ENCODE results near the gene RAB12.

Gene RAB12

DNA sequence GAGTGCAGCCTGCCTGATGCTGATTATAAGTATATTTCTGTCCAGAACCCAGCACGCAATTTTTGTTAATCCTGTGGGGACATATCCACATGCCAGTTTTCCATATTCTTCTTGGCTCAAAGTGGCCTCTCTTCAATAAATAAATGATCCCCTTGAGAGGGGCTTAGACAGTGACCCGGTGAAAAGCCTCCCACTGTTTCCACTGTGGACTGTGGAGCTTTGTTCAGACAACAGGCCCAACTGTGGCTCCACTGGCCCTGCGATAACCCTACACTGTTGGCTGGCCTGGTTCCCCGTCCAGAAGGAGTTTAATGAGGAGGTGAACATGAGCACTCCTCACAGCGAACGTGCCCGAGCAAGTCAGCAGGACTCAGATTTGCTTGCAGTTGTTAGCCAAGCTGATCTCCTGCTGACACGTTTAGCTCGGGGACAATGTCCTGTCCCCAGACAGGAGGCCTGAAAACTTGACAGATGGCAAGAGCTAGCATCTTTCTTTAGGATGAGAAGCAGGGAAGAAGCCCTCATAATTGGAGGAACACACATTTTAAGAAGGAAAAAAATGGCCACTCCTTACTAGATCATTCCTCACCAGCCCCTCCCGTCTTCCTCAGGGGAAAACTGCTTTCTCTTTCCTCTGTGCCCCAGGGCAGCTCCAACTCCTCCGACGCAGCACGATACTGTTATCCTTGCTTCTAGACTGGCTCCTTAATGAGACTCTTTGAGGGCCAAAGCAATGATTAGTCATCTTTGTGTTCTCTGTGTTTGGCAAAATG lies 76.1 kb downstream of the RAB12 start:
- DNase-seq (ENCODE audit: low read depth) = no peak

GRCh38 chr18:8685914-8686216 lies 76.6 kb downstream of the RAB12 start:
- no peak for DNase-seq (ENCODE audit: low read depth)

DNA sequence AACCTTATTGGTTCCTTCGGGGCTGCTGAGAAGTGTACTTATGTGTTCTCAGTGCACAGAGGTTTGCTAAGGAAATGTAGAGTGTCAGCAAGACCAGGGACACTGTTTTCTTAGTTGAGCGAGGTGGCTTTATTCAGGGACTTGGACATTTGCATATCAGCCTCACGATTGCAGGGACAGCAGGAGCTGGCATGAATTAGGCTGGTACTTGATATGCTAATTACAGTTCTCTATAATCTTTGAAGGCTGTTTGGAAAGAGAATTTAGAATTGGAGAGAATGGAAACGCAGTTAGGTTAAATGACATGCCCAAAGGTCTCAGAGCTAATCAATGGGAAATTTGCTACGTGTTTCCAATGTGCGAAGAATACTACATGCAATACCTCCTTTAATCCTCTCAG lies 77.4 kb downstream of the RAB12 start:
- DNase-seq (ENCODE audit: low read depth) = no peak

DNA sequence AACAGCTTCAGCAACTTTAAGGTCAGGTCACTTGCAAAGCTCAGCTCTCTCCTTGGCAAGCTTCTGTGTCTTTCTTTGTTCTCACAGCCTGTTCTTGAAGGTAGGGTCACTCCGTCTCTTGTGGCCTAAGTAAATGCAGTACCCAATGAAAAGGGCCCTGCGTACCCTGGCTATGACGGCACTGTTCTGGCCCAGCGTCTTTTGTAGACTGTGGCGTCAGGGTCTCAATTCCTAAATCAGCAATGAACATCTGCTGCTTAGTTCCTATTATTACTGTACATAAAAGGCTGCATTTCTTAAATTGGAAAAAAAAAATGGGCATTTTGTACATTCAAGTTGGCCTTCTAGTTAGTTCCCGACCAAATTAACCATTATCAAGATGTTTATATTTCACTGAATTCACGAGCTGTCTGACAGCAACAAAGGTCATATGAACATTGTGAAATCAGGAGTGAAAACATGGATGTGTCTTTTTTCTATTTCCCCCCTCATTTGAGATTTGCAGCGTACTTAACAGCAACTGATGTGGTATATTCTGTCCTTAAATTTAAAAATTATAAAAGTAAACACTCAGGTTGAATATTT lies 79.1 kb downstream of the RAB12 start:
- DNase-seq (ENCODE audit: low read depth) = no peak

DNA sequence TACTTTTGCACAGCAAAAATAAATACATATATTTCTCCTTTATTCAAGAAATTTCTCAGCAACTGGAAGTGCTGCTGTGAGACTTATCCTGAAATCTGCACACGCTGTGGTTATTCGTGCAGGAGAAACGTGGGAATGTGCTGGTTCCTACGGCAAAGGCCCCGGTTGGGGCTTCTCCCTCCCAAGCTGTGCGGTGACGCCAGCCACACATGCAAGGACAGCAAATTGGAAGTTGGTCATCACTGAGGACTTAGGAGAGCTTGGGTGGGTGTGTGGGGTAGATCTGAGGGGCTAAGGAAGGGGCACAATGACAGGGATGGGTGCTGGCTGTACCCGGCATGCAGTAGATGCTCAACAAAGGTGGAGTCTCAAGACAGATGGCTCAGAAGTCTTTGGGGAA lies 79.6 kb downstream of the RAB12 start:
- no peak for DNase-seq (ENCODE audit: low read depth)

Data from HS-5 (cell line).